CD4-positive, alpha-beta T cell (primary cell): ENCODE results near the gene AMOTL2. TPM values are rescaled to one million over a fixed set of nuclear protein-coding genes. Genes with fewer than 3 reads are reported as not detected.

ENCODE experiments used
- ATAC-seq: fragments of 200-7000 bp; cut with Tn5 transposase; one replicate; pipeline ENCODE4 v1.10.0; 2022; ENCODE audit warnings: mild to moderate bottlenecking; ENCODE audit not compliant: poor library complexity
- CTCF ChIA-PET: fragments of 350-600 bp; sonication (Branson Sonifier 250); formaldehyde crosslinking; loops from one replicate; lab custom pipeline; 2021; ENCODE audit warnings: antibody characterized with exemption, inconsistent platforms; lab: Charles Lee
- POLR2A ChIA-PET: fragments of 350-600 bp; sonication (Branson Sonifier 250); formaldehyde crosslinking; loops from one replicate; lab custom pipeline; 2021; ENCODE audit warnings: antibody characterized with exemption, inconsistent platforms; lab: Charles Lee
- DNase-seq, 14 experiments: peaks; one replicate each; pipeline ENCODE4 v3.0.0-alpha.2; 2013 to 2020; ENCODE audit warnings: mixed read lengths in 2 of 14
- H3K27ac ChIP-seq, 2 donors: one replicate each; pipeline versions ENCODE4 v1.5.1 to v1.7.0; 2013; ENCODE audit warnings: low read length in 2 of 2, low read depth in 1 of 2, mild to moderate bottlenecking in 1 of 2
- H3K27me3 ChIP-seq, 2 experiments: 1 replicate in 1 of 2; 2 replicates in 1 of 2; pipeline versions ENCODE4 v1.6.1 to v1.7.0; 2013; ENCODE audit warnings: low read length in 2 of 2, control low read depth in 1 of 2, mild to moderate bottlenecking in 1 of 2, moderate library complexity in 1 of 2; ENCODE audit not compliant: insufficient read depth in 2 of 2, control insufficient read depth in 1 of 2
- H3K36me3 ChIP-seq: one replicate; pipeline ENCODE4 v1.6.1; 2013; ENCODE audit warnings: low read length, control low read depth; ENCODE audit not compliant: insufficient read depth
- H3K4me1 ChIP-seq: one replicate; pipeline ENCODE4 v1.6.1; 2013; ENCODE audit warnings: low read length, control low read depth; ENCODE audit not compliant: insufficient read depth
- H3K4me3 ChIP-seq: one replicate; pipeline ENCODE4 v1.5.1; 2013; ENCODE audit warnings: mild to moderate bottlenecking, low read length, moderate library complexity
- H3K9me3 ChIP-seq, 2 experiments: 1 replicate in 1 of 2; 2 replicates in 1 of 2; pipeline versions ENCODE4 v1.6.1 to v1.7.0; 2013; ENCODE audit warnings: low read length in 2 of 2, mild to moderate bottlenecking in 2 of 2, control low read depth in 1 of 2, moderate library complexity in 1 of 2; ENCODE audit not compliant: control insufficient read depth in 1 of 2, insufficient read depth in 1 of 2
- H3K27ac Mint-ChIP-seq: one replicate; pipeline ENCODE4 v1.8.0; 2020; ENCODE audit warnings: mixed read lengths
- H3K27me3 Mint-ChIP-seq: one replicate; pipeline ENCODE4 v1.8.0; 2021; ENCODE audit warnings: mixed read lengths
- H3K36me3 Mint-ChIP-seq: one replicate; pipeline ENCODE4 v1.8.0; 2021; ENCODE audit warnings: low read depth, mixed read lengths
- H3K4me1 Mint-ChIP-seq: one replicate; pipeline ENCODE4 v1.8.0; 2021; ENCODE audit warnings: low read depth, mixed read lengths
- H3K4me3 Mint-ChIP-seq: one replicate; pipeline ENCODE4 v1.8.0; 2020; ENCODE audit warnings: mild to moderate bottlenecking, mixed read lengths
- H3K9me3 Mint-ChIP-seq: one replicate; pipeline ENCODE4 v1.8.0; 2020; ENCODE audit warnings: mixed read lengths
- CTCF ChIP-seq: fragments of 200-600 bp; IDR thresholded peaks from one replicate; pipeline ENCODE4 v1.8.0; 2022; ENCODE audit warnings: antibody characterized with exemption, mild to moderate bottlenecking
- intact Hi-C, 2 experiments: fragments of 100-400 bp; cut with DNase I in 1 of 2; cut with micrococcal nuclease in 1 of 2; formaldehyde crosslinking; loops; one replicate each; pipeline versions ENCODE4 v1.15.1 to v1.9.0; 2023 to 2025; cut with DNase I, micrococcal nuclease
- total RNA-seq, 174 experiments: library from RNA in 2 of 174; stranded (reverse) in 2 of 174; gene quantifications; one replicate each; pipeline ENCODE4 v1.2.3 and lab custom pipeline; 2021 to 2026

AMOTL2 gene
- total RNA-seq, 2 experiments from 2014 or later, result not detected

- TF ChIP-seq CTCF, result no peak
- intact Hi-C loops, result no loop called here
- Mint-ChIP-seq H3K9me3 (no peaks in the 10 kb centered on the region), H3K27ac (no peak overlapping the region), H3K27me3 (peaks cover 3% of the 10 kb centered on the region), H3K4me1 (peaks cover 23% of the 10 kb centered on the region), H3K4me3 (no peak overlapping the region), H3K36me3 (no peaks in the 10 kb centered on the region)
- Histone ChIP-seq H3K4me1 (peaks cover 27% of the 10 kb centered on the region), H3K36me3 (no peaks in the 10 kb centered on the region), H3K4me3 (no peak overlapping the region), H3K27ac (no peak overlapping the region), H3K27me3 (no peaks in the 10 kb centered on the region), H3K9me3 (peaks cover 0 to 6% of the 10 kb centered on the region in 2 experiments)
- POLR2A ChIA-PET, result interaction anchor here (0.6 kb wide), 1 partner anchor 90 kb away, joined by 3 read pairs; no protein-coding TSS in a partner anchor
- DNase-seq (no peak), ATAC-seq (no peak)
- CTCF ChIA-PET, result no interaction called here
Observed at GRCh38 chr3:134366928-134367811, 7.1 kb downstream of the AMOTL2 start.

GRCh38 chr3:134366221-134366927 lies 7.9 kb downstream of the AMOTL2 start:
- Histone ChIP-seq H3K27me3 (no peaks in the 10 kb centered on the region), H3K36me3 (no peaks in the 10 kb centered on the region), H3K9me3 (peaks cover 0 to 6% of the 10 kb centered on the region in 2 experiments), H3K4me3 (no peak overlapping the region), H3K4me1 (peaks cover 27% of the 10 kb centered on the region), H3K27ac (no peak overlapping the region)
- intact Hi-C loops, result no loop called here
- DNase-seq (no peak), ATAC-seq (no peak)
- no peaks in the 10 kb centered on the region for H3K9me3 Mint-ChIP-seq
- peaks cover 23% of the 10 kb centered on the region for H3K4me1 Mint-ChIP-seq
- ChIA-PET CTCF (no interaction called here), POLR2A (interaction anchor here (0.6 kb wide), 1 partner anchor 90 kb away, joined by 3 read pairs; no protein-coding TSS in a partner anchor)
- no peak for TF ChIP-seq CTCF
- no peak overlapping the region for H3K27ac Mint-ChIP-seq
- H3K27me3 Mint-ChIP-seq, result no peaks in the 10 kb centered on the region
- no peak overlapping the region for H3K4me3 Mint-ChIP-seq
- no peaks in the 10 kb centered on the region for H3K36me3 Mint-ChIP-seq

- Mint-ChIP-seq H3K4me3 (peak overlapping the region; percentile 42), H3K4me1 (peaks cover 23% of the 10 kb centered on the region), H3K36me3 (no peaks in the 10 kb centered on the region), H3K9me3 (no peaks in the 10 kb centered on the region), H3K27me3 (no peaks in the 10 kb centered on the region), H3K27ac (no peak overlapping the region)
- TF ChIP-seq CTCF, result no peak
- ChIA-PET POLR2A (no interaction called here), CTCF (no interaction called here)
- Histone ChIP-seq H3K36me3 (no peaks in the 10 kb centered on the region), H3K9me3 (peaks cover 0 to 6% of the 10 kb centered on the region in 2 experiments), H3K4me1 (peaks cover 27% of the 10 kb centered on the region), H3K27ac (no peak overlapping the region), H3K27me3 (no peaks in the 10 kb centered on the region), H3K4me3 (no peak overlapping the region)
- ATAC-seq (no peak), DNase-seq (peak in 1 of 14 experiments; percentile 16)
- intact Hi-C loops, result no loop called here
Observed at GRCh38 chr3:134365766-134366065, 8.5 kb downstream of the AMOTL2 start.
